ENCODE measurements around the gene AFF3. TPM values are rescaled to one million over a fixed set of nuclear protein-coding genes. Genes with fewer than 3 reads are reported as not detected.

The AFF3 gene
- total and polyA plus RNA-seq, 10 of the 15 experiments (the other 5 are each of a cell fraction or from before 2014, with no cell fraction given): 0.26 to 5.5 (median 3.0) TPM

DNA sequence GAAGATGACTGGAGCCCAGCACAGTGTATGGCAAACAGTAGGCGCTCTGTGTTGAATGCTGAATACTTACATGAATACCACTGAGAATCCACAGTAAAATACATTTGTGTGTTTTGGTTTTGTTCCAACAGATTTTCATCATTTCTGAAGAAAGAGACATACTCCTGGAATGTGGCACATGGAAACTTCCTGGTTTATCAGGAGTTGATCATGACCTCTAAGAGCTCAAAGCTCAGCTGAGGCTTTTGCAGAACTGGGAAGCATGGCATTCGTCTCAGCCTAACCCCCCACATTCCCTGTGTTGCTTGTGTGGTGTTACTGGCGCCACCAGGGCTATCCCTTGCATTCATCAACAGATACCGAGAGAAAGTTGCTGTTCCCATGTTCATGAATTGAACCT lies 335.6 kb downstream of the AFF3 start (continued):
- TF ChIP-seq, protein P1, sequence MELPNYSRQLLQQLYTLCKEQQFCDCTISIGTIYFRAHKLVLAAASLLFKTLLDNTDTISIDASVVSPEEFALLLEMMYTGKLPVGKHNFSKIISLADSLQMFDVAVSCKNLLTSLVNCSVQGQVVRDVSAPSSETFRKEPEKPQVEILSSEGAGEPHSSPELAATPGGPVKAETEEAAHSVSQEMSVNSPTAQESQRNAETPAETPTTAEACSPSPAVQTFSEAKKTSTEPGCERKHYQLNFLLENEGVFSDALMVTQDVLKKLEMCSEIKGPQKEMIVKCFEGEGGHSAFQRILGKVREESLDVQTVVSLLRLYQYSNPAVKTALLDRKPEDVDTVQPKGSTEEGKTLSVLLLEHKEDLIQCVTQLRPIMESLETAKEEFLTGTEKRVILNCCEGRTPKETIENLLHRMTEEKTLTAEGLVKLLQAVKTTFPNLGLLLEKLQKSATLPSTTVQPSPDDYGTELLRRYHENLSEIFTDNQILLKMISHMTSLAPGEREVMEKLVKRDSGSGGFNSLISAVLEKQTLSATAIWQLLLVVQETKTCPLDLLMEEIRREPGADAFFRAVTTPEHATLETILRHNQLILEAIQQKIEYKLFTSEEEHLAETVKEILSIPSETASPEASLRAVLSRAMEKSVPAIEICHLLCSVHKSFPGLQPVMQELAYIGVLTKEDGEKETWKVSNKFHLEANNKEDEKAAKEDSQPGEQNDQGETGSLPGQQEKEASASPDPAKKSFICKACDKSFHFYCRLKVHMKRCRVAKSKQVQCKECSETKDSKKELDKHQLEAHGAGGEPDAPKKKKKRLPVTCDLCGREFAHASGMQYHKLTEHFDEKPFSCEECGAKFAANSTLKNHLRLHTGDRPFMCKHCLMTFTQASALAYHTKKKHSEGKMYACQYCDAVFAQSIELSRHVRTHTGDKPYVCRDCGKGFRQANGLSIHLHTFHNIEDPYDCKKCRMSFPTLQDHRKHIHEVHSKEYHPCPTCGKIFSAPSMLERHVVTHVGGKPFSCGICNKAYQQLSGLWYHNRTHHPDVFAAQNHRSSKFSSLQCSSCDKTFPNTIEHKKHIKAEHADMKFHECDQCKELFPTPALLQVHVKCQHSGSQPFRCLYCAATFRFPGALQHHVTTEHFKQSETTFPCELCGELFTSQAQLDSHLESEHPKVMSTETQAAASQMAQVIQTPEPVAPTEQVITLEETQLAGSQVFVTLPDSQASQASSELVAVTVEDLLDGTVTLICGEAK (IDR thresholded peaks at IDR 0.05; ENCODE audit: borderline replicate concordance): no peak
- TF ChIP-seq SMC3 (IDR thresholded peaks at IDR 0.05; ENCODE audit: borderline replicate concordance, low read length): no peak
- TF ChIP-seq, protein P2, sequence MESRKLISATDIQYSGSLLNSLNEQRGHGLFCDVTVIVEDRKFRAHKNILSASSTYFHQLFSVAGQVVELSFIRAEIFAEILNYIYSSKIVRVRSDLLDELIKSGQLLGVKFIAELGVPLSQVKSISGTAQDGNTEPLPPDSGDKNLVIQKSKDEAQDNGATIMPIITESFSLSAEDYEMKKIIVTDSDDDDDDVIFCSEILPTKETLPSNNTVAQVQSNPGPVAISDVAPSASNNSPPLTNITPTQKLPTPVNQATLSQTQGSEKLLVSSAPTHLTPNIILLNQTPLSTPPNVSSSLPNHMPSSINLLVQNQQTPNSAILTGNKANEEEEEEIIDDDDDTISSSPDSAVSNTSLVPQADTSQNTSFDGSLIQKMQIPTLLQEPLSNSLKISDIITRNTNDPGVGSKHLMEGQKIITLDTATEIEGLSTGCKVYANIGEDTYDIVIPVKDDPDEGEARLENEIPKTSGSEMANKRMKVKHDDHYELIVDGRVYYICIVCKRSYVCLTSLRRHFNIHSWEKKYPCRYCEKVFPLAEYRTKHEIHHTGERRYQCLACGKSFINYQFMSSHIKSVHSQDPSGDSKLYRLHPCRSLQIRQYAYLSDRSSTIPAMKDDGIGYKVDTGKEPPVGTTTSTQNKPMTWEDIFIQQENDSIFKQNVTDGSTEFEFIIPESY (IDR thresholded peaks at IDR 0.05): no peak
- no peak for TF ChIP-seq HDAC2 (IDR thresholded peaks at IDR 0.05)

DNA sequence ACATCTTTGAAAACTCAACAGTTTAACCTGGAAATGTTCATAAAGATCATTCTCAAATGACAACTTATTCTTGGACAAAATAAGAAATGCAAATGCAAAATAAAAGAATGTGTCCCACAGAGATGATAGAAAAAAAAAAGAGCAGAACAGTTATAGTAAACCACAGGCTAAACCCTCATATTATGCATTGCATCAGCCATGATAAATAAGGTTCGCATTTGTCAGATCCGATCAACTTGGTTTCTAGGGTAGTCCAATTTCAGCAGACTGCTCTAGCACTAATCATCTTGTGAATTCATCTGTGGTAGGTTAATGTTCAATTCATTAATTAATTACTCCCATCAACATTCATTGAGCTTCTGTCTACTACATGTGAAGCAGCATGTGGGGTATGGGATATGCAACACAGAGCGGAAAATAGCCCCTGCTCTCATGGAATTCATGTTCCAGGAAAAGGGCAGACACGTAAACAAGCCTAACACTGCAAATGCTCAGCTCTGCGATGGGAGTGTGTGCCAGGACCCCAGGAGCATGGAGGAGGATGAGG lies 336.4 kb downstream of the AFF3 start:
- H3K27ac ChIP-seq (ENCODE audit: control insufficient read depth, insufficient read depth): no peak overlapping the region
- POLR2A ChIA-PET: no interaction called here
- ATAC-seq (no peak), FAIRE-seq (no peak), DNase-seq (ENCODE audit: low read depth, low spot score) (no peak)
- RAD21 ChIA-PET (ENCODE audit: unreplicated experiment): no interaction called here
- SMC1A ChIA-PET (ENCODE audit: uncharacterized antibody, unreplicated experiment): no interaction called here
- H3K4me3 ChIP-seq: no peak overlapping the region
- peaks cover 0 to 1% of the 10 kb centered on the region in 2 experiments; a peak in 1 of 4 replicates for H3K27me3 ChIP-seq (replicated peaks in 1 of 2; ENCODE audit: control insufficient read depth in 2 of 2, insufficient read depth in 2 of 2, low read length in 1 of 2)
- no peak overlapping the region for H3K9ac ChIP-seq (ENCODE audit: control insufficient read depth, insufficient read depth, low read length)
- intact Hi-C loops (cut with micrococcal nuclease; ENCODE audit: unreplicated experiment) (no loop called here), in situ Hi-C loops (cut with MboI) (no loop called here)
- H3K9me3 ChIP-seq (replicated peaks; ENCODE audit: control insufficient read depth, insufficient read depth, low read length): no peaks in the 10 kb centered on the region
- BruUV-seq (replicated peaks): no TSS peak
- H4K20me1 ChIP-seq (ENCODE audit: control insufficient read depth, insufficient read depth): no peaks in the 10 kb centered on the region
- H3K79me2 ChIP-seq (ENCODE audit: control insufficient read depth, insufficient read depth, low read length): no peaks in the 10 kb centered on the region
- CTCF ChIA-PET: no interaction called here
- no peaks in the 10 kb centered on the region for H3K4me1 ChIP-seq (ENCODE audit: control insufficient read depth, insufficient read depth, low read length)
- no peak overlapping the region for H2AFZ ChIP-seq (ENCODE audit: control insufficient read depth, low read depth, low read length)
- H3K4me2 ChIP-seq (ENCODE audit: control insufficient read depth, insufficient read depth): no peak overlapping the region
- H3K36me3 ChIP-seq (ENCODE audit: control insufficient read depth in 2 of 2, insufficient read depth in 2 of 2, low read length in 1 of 2): no peaks in the 10 kb centered on the region
- WGBS (ENCODE audit: insufficient coverage, insufficient replicate concordance, low lambda C conversion rate, missing lambda C conversion rate): 51% methylated on average over 5 of the region's 5 CpGs
- TF ChIP-seq ZNF217 (IDR thresholded peaks at IDR 0.05): no peak
- no peak for TF ChIP-seq FOXM1 (IDR thresholded peaks at IDR 0.05; ENCODE audit: low read depth, low read length)
- no peak for TF ChIP-seq FOXK2 (IDR thresholded peaks at IDR 0.05)
- no peak for TF ChIP-seq KAT2A (conservative IDR thresholded peaks at IDR 0.05; ENCODE audit: control insufficient read depth, low read depth, low read length)
- TF ChIP-seq SMAD1 (IDR thresholded peaks at IDR 0.05; ENCODE audit: low read depth, partially characterized antibody): no peak
- TF ChIP-seq, protein P3, sequence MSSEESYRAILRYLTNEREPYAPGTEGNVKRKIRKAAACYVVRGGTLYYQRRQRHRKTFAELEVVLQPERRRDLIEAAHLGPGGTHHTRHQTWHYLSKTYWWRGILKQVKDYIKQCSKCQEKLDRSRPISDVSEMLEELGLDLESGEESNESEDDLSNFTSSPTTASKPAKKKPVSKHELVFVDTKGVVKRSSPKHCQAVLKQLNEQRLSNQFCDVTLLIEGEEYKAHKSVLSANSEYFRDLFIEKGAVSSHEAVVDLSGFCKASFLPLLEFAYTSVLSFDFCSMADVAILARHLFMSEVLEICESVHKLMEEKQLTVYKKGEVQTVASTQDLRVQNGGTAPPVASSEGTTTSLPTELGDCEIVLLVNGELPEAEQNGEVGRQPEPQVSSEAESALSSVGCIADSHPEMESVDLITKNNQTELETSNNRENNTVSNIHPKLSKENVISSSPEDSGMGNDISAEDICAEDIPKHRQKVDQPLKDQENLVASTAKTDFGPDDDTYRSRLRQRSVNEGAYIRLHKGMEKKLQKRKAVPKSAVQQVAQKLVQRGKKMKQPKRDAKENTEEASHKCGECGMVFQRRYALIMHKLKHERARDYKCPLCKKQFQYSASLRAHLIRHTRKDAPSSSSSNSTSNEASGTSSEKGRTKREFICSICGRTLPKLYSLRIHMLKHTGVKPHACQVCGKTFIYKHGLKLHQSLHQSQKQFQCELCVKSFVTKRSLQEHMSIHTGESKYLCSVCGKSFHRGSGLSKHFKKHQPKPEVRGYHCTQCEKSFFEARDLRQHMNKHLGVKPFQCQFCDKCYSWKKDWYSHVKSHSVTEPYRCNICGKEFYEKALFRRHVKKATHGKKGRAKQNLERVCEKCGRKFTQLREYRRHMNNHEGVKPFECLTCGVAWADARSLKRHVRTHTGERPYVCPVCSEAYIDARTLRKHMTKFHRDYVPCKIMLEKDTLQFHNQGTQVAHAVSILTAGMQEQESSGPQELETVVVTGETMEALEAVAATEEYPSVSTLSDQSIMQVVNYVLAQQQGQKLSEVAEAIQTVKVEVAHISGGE (CRISPR knock-in tag; IDR thresholded peaks at IDR 0.05): no peak
- no peak for TF ChIP-seq NBN (IDR thresholded peaks at IDR 0.05)
- no peak for TF ChIP-seq ASH2L (IDR thresholded peaks at IDR 0.05; ENCODE audit: borderline replicate concordance, low read depth)
- no peak for TF ChIP-seq POLR2AphosphoS5 (IDR thresholded peaks at IDR 0.05; ENCODE audit: low read length)

Data from GM12878 (cell line).